ENCODE measurements around the gene SART1.

The SART1 gene

GRCh38 chr11:66001942-66002647, 40.6 kb downstream of the SART1 start, which contains the start of the genes BANF1 and EIF1AD:
Gene BANF1 (plus strand): TSS chr11:66002503. CDS start chr11:66003251, 748 bp downstream.
Gene EIF1AD (minus strand): TSS chr11:66002157. CDS start chr11:66000389, 1,768 bp downstream.
- Histone ChIP-seq H3K27me3 (ENCODE audit: insufficient read depth, low read depth, severe bottlenecking) (no peaks in the 10 kb centered on the region), H3K9me3 (ENCODE audit: severe bottlenecking) (no peaks in the 10 kb centered on the region), H3K36me3 (peaks cover 57% of the 10 kb centered on the region), H3K27ac (peak within 1 kb of the TSS; percentile 95), H3K4me3 (ENCODE audit: low read depth, low read length) (peak within 1 kb of the TSS; percentile 87)
- DNase-seq, result peak; percentile 93
- TF ChIP-seq CTCF (IDR thresholded peaks at IDR 0.05; ENCODE audit: low read depth, low read length), result no peak

GRCh38 chr11:66002648-66003225, 41.2 kb downstream of the SART1 start:
- Histone ChIP-seq H3K27me3 (ENCODE audit: insufficient read depth, low read depth, severe bottlenecking) (no peaks in the 10 kb centered on the region), H3K4me3 (ENCODE audit: low read depth, low read length) (peak overlapping the region; percentile 87), H3K27ac (peak overlapping the region; percentile 95), H3K36me3 (peaks cover 51% of the 10 kb centered on the region), H3K9me3 (ENCODE audit: severe bottlenecking) (no peaks in the 10 kb centered on the region)
- peak; percentile 42 for DNase-seq
- peak; percentile 27; the same call in 1 of the 2 replicates for TF ChIP-seq CTCF (IDR thresholded peaks at IDR 0.05; ENCODE audit: low read depth, low read length)

- no peaks in the 10 kb centered on the region for H3K27me3 ChIP-seq (ENCODE audit: insufficient read depth, low read depth, severe bottlenecking)
- DNase-seq, result no peak
- H3K27ac ChIP-seq, result peak overlapping the region; percentile 95
- peak overlapping the region; percentile 87 for H3K4me3 ChIP-seq (ENCODE audit: low read depth, low read length)
- H3K36me3 ChIP-seq, result peaks cover 45% of the 10 kb centered on the region
- H3K9me3 ChIP-seq (ENCODE audit: severe bottlenecking), result no peaks in the 10 kb centered on the region
- no peak for TF ChIP-seq CTCF (IDR thresholded peaks at IDR 0.05; ENCODE audit: low read depth, low read length)
Observed at GRCh38 chr11:66003291-66003690, 41.8 kb downstream of the SART1 start.

GRCh38 chr11:66004186-66004585, 42.7 kb downstream of the SART1 start:
- no peak overlapping the region for H3K4me3 ChIP-seq (ENCODE audit: low read depth, low read length)
- no peak overlapping the region for H3K27ac ChIP-seq
- H3K27me3 ChIP-seq (ENCODE audit: insufficient read depth, low read depth, severe bottlenecking), result no peaks in the 10 kb centered on the region
- DNase-seq, result no peak
- H3K36me3 ChIP-seq, result peaks cover 36% of the 10 kb centered on the region
- H3K9me3 ChIP-seq (ENCODE audit: severe bottlenecking), result no peaks in the 10 kb centered on the region
- TF ChIP-seq CTCF (IDR thresholded peaks at IDR 0.05; ENCODE audit: low read depth, low read length), result no peak

GRCh38 chr11:66006134-66006890, 44.8 kb downstream of the SART1 start:
- Histone ChIP-seq H3K27ac (peak overlapping the region; percentile 71), H3K36me3 (peaks cover 22% of the 10 kb centered on the region)
- DNase-seq, result no peak

More at GRCh38 chr11:66006134-66006890, 44.8 kb downstream of the SART1 start:
- Histone ChIP-seq H3K9me3 (ENCODE audit: severe bottlenecking) (no peaks in the 10 kb centered on the region), H3K27me3 (ENCODE audit: insufficient read depth, low read depth, severe bottlenecking) (no peaks in the 10 kb centered on the region), H3K4me3 (ENCODE audit: low read depth, low read length) (no peak overlapping the region)
- TF ChIP-seq CTCF (IDR thresholded peaks at IDR 0.05; ENCODE audit: low read depth, low read length), result no peak
